GM18526 (cell line): ENCODE measurements around the gene RADX.

Source experiments
- POLR2A ChIP-seq: IDR thresholded peaks from 3 replicates; pipeline ENCODE4 v1.6.1; 2011; ENCODE audit not compliant: insufficient read length; ENCODE audit errors: extremely low read depth

Gene RADX

GRCh38 chrX:106631615-106632014 is 19.8 kb downstream of the RADX start:
- no peak for TF ChIP-seq POLR2A

GRCh38 chrX:106649523-106650428 is 38.0 kb downstream of the RADX start:
- no peak for TF ChIP-seq POLR2A

GRCh38 chrX:106670631-106671030 is 58.9 kb downstream of the RADX start:
- no peak for TF ChIP-seq POLR2A

GRCh38 chrX:106672527-106672926 is 60.7 kb downstream of the RADX start:
- TF ChIP-seq POLR2A: no peak

- no peak for TF ChIP-seq POLR2A
Observed at GRCh38 chrX:106680716-106681115, 68.9 kb downstream of the RADX start.

- TF ChIP-seq POLR2A: no peak
Observed at GRCh38 chrX:106684207-106684606, 72.4 kb downstream of the RADX start.

GRCh38 chrX:106692425-106693065 is 80.8 kb downstream of the RADX start:
- TF ChIP-seq POLR2A: no peak

- TF ChIP-seq POLR2A: no peak
Observed at GRCh38 chrX:106696502-106696901, 84.7 kb downstream of the RADX start.

- no peak for TF ChIP-seq POLR2A
Observed at GRCh38 chrX:106698693-106699092, 86.9 kb downstream of the RADX start.

- TF ChIP-seq POLR2A: no peak
Observed at GRCh38 chrX:106702636-106703035, 90.9 kb downstream of the RADX start.

- TF ChIP-seq POLR2A: no peak
Observed at GRCh38 chrX:106706466-106706865, 94.7 kb downstream of the RADX start.

GRCh38 chrX:106707771-106708454 is 96.1 kb downstream of the RADX start:
- no peak for TF ChIP-seq POLR2A

GRCh38 chrX:106710771-106711170 is 99.0 kb downstream of the RADX start:
- no peak for TF ChIP-seq POLR2A

GRCh38 chrX:106711375-106711774 is 99.6 kb downstream of the RADX start:
- TF ChIP-seq POLR2A: no peak

- no peak for TF ChIP-seq POLR2A
Observed at GRCh38 chrX:106716004-106716403, 104.2 kb downstream of the RADX start.

GRCh38 chrX:106716463-106716862 is 104.7 kb downstream of the RADX start:
- TF ChIP-seq POLR2A: no peak
